Suprapubic skin (tissue), 4 donors: ENCODE results near the gene RCOR1. TPM values are rescaled to one million over a fixed set of nuclear protein-coding genes. Genes with fewer than 3 reads are reported as not detected.

Source experiments
- DNase-seq, 2 donors: peaks; one replicate each; pipeline ENCODE4 v3.0.0-alpha.2; 2019; ENCODE audit warnings: low spot score in 2 of 2
- H3K27ac ChIP-seq: fragments of 200-600 bp; sonication (generic); one replicate; pipeline ENCODE4 v1.5.1; 2019
- H3K27me3 ChIP-seq: fragments of 200-600 bp; sonication (generic); one replicate; pipeline ENCODE4 v1.5.1; 2019
- H3K36me3 ChIP-seq: fragments of 200-600 bp; sonication (generic); one replicate; pipeline ENCODE4 v1.5.1; 2019
- H3K4me1 ChIP-seq: fragments of 200-600 bp; sonication (generic); one replicate; pipeline ENCODE4 v1.5.1; 2019
- H3K4me3 ChIP-seq: fragments of 200-600 bp; sonication (generic); one replicate; pipeline ENCODE4 v1.5.1; 2019; ENCODE audit warnings: mild to moderate bottlenecking
- H3K9me3 ChIP-seq: fragments of 200-600 bp; sonication (generic); one replicate; pipeline ENCODE4 v1.5.1; 2019
- EP300 ChIP-seq: sonication (generic); formaldehyde crosslinking; IDR thresholded peaks from one replicate; pipeline ENCODE4 v1.6.1; 2017; ENCODE audit warnings: antibody characterized with exemption
- POLR2A ChIP-seq, 2 donors: fragments of 450-650 bp; IDR thresholded peaks; one replicate each; pipeline ENCODE4 v1.6.1; 2017; ENCODE audit warnings: antibody characterized with exemption in 2 of 2, mild to moderate bottlenecking in 2 of 2, moderate library complexity in 2 of 2
- POLR2AphosphoS5 ChIP-seq, 3 donors: sonication (generic); formaldehyde crosslinking; IDR thresholded peaks; one replicate each; pipeline ENCODE4 v1.6.1; 2017; ENCODE audit warnings: antibody characterized with exemption in 3 of 3
- WGBS: methylation state at CpG from one replicate; pipeline ENCODE4 v1.1.5; 2018; 5-methylcytosine and 5-hydroxymethylcytosine counted together
- total RNA-seq, 4 donors: library from RNA; depleted of rRNA; stranded (reverse); fragments of >200 nt; gene quantifications; one replicate each; pipeline ENCODE4 v1.1.0, GENCODE V29; 2016
- TF ChIP-seq, protein P1 (sequence below), 2 donors: fragments of 200-600 bp in 1 of 2; fragments of 450-650 bp in 1 of 2; sonication (generic) in 1 of 2; IDR thresholded peaks; one replicate each; pipeline ENCODE4 v1.5.1; 2016 to 2019; ENCODE audit warnings: antibody characterized with exemption in 2 of 2, mild to moderate bottlenecking in 1 of 2, moderate library complexity in 1 of 2

The RCOR1 gene
- total RNA-seq, 4 donors from 2014 or later: 20.6 to 27.7 (median 24.8) TPM

DNA sequence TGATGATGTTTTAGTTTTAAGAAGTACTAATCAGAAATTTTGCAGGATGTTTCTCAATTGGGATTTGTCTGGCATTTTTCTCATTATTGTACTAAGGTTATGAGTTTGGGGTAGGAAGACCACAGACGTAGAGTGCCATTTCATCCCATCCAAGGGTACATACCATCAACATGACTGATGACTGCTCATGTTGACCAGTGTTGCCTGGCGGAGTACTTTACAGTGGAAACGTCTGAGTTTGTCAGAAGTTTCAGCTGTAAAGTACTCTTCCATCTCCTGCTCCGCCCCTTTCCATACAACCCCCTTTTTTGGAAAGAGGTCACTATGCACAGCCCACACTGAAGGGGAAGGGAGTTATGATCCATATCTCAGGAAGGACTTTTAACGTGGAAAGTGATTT, 74.2 kb downstream of the RCOR1 start:
- 91% methylated on average over 5 of the region's 5 CpGs for WGBS
- peaks cover 12% of the 10 kb centered on the region for H3K4me1 ChIP-seq

DNA sequence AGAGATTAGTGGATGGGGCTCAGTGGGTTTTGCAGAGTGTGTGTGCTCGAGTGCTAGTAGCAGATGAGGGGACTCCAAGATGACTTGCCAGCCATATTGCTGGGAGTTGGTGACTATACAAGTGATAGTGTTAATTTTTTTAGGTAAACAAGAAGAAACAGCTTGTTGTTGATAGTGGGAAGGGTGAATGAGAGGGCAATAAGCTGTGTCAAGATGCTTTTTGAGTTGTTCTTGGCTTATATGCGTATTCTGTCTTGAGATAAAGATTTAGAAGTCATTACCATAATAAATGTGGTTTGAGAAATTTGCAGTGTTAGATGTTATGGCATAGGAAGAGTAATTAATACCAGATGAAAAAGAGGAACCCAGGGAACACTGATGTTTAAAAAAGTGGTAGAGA, 75.3 kb downstream of the RCOR1 start:
- TF ChIP-seq, protein P1, sequence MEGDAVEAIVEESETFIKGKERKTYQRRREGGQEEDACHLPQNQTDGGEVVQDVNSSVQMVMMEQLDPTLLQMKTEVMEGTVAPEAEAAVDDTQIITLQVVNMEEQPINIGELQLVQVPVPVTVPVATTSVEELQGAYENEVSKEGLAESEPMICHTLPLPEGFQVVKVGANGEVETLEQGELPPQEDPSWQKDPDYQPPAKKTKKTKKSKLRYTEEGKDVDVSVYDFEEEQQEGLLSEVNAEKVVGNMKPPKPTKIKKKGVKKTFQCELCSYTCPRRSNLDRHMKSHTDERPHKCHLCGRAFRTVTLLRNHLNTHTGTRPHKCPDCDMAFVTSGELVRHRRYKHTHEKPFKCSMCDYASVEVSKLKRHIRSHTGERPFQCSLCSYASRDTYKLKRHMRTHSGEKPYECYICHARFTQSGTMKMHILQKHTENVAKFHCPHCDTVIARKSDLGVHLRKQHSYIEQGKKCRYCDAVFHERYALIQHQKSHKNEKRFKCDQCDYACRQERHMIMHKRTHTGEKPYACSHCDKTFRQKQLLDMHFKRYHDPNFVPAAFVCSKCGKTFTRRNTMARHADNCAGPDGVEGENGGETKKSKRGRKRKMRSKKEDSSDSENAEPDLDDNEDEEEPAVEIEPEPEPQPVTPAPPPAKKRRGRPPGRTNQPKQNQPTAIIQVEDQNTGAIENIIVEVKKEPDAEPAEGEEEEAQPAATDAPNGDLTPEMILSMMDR (IDR thresholded peaks at IDR 0.05): no peak
- TF ChIP-seq POLR2A (IDR thresholded peaks at IDR 0.05) (no peak), EP300 (no peak), POLR2AphosphoS5 (IDR thresholded peaks at IDR 0.05) (no peak)

More for the DNA sequence above, 74.2 kb downstream of the RCOR1 start:
- TF ChIP-seq EP300: no peak
- no peak for TF ChIP-seq POLR2A (IDR thresholded peaks at IDR 0.05)
- Histone ChIP-seq H3K27ac (no peak overlapping the region), H3K36me3 (no peaks in the 10 kb centered on the region), H3K27me3 (no peaks in the 10 kb centered on the region), H3K4me3 (no peak overlapping the region), H3K9me3 (no peaks in the 10 kb centered on the region)
- DNase-seq: no peak

GRCh38 chr14:102668291-102668873, 75.9 kb downstream of the RCOR1 start:
- peaks cover 9% of the 10 kb centered on the region for H3K4me1 ChIP-seq
- no peak overlapping the region for H3K27ac ChIP-seq
- 91% methylated on average over 9 of the region's 9 CpGs for WGBS

More for the DNA sequence above, 75.3 kb downstream of the RCOR1 start:
- 82% methylated on average over 2 of the region's 2 CpGs for WGBS
- no peak for DNase-seq
- Histone ChIP-seq H3K36me3 (no peaks in the 10 kb centered on the region), H3K9me3 (no peaks in the 10 kb centered on the region), H3K27ac (no peak overlapping the region), H3K27me3 (no peaks in the 10 kb centered on the region), H3K4me1 (peaks cover 9% of the 10 kb centered on the region), H3K4me3 (no peak overlapping the region)

GRCh38 chr14:102671410-102671809, 79.0 kb downstream of the RCOR1 start:
- no peaks in the 10 kb centered on the region for H3K9me3 ChIP-seq
- H3K4me3 ChIP-seq: no peak overlapping the region
- no peaks in the 10 kb centered on the region for H3K4me1 ChIP-seq
- 88% methylated on average over 3 of the region's 3 CpGs for WGBS
- H3K27me3 ChIP-seq: no peaks in the 10 kb centered on the region
- no peak for DNase-seq
- TF ChIP-seq, protein P1 (IDR thresholded peaks at IDR 0.05): no peak
- TF ChIP-seq EP300 (no peak), POLR2AphosphoS5 (IDR thresholded peaks at IDR 0.05) (no peak), POLR2A (IDR thresholded peaks at IDR 0.05) (no peak)
- H3K27ac ChIP-seq: no peak overlapping the region
- no peaks in the 10 kb centered on the region for H3K36me3 ChIP-seq

More at GRCh38 chr14:102668291-102668873, 75.9 kb downstream of the RCOR1 start:
- H3K9me3 ChIP-seq: no peaks in the 10 kb centered on the region
- no peak for DNase-seq
- no peaks in the 10 kb centered on the region for H3K27me3 ChIP-seq
- no peak for TF ChIP-seq POLR2AphosphoS5 (IDR thresholded peaks at IDR 0.05)
- no peak for TF ChIP-seq EP300
- no peak for TF ChIP-seq POLR2A (IDR thresholded peaks at IDR 0.05)
- no peaks in the 10 kb centered on the region for H3K36me3 ChIP-seq
- no peak overlapping the region for H3K4me3 ChIP-seq

DNA sequence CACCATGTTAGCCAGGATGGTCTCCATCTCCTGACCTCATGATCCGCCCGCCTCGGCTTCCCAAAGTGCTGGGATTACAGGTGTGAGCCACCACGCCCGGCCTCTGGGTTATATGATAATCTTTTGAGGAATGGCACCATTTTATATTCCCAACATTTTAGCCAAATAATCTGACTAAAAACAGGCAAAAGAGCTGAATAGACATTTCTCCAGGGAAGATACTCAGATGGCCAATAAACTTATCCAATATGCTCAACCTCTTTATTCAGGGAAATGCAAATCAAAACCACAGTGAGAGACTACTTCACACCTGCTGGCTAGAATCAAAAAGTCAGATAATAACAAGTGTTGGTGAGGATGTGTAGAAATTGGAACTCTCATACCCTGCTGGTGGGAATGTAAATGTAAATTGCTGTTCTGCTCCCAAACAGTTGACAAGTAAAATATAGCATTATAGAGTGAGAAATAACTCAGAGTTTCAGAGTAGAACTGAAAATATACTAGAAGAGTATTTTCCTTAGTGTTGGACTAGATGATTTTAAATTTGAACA, 80.0 kb downstream of the RCOR1 start:
- no peaks in the 10 kb centered on the region for H3K9me3 ChIP-seq
- WGBS: 98% methylated on average over 5 of the region's 5 CpGs
- H3K27ac ChIP-seq: no peak overlapping the region
- no peaks in the 10 kb centered on the region for H3K36me3 ChIP-seq
- TF ChIP-seq POLR2A (IDR thresholded peaks at IDR 0.05) (no peak), EP300 (no peak), POLR2AphosphoS5 (IDR thresholded peaks at IDR 0.05) (no peak)
- no peak overlapping the region for H3K4me3 ChIP-seq
- no peaks in the 10 kb centered on the region for H3K4me1 ChIP-seq
- DNase-seq: no peak
- H3K27me3 ChIP-seq: no peaks in the 10 kb centered on the region

DNA sequence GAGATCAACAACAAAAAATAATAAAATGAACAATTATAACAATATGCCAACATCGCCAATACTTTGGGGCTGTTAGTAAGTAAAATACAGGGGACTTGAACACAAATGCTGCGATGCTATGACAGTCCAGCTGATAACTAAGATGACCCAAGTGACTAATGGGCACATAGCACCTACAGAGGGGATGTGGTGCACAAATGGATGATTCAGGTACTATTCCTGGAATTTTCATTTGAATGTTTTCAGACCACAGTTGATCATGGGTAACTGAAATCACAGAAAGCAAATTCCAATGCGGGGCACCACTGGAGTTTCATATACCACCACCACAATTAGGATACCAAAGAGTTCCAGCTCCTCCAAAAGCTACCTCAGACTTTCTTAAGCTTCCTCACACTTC, 82.9 kb downstream of the RCOR1 start:
- WGBS: 97% methylated on average over 3 of the region's 3 CpGs
- no peak for DNase-seq
- Histone ChIP-seq H3K27me3 (no peaks in the 10 kb centered on the region), H3K36me3 (no peaks in the 10 kb centered on the region), H3K4me3 (no peak overlapping the region), H3K4me1 (peaks cover 3% of the 10 kb centered on the region), H3K27ac (no peak overlapping the region), H3K9me3 (no peaks in the 10 kb centered on the region)
- no peak for TF ChIP-seq EP300
- no peak for TF ChIP-seq POLR2AphosphoS5 (IDR thresholded peaks at IDR 0.05)
- no peak for TF ChIP-seq POLR2A (IDR thresholded peaks at IDR 0.05)
- TF ChIP-seq, protein P1 (IDR thresholded peaks at IDR 0.05): no peak
